IMR-90 (cell line): ENCODE results near the gene RAP2B. TPM values are rescaled to one million over a fixed set of nuclear protein-coding genes. Genes with fewer than 3 reads are reported as not detected.
A peak's percentile ranks its signal among the peaks of the same experiment; 100 is the strongest.

ENCODE experiments used
- ATAC-seq: fragments of 200-7000 bp; cut with Tn5 transposase; 2 replicates; pipeline ENCODE4 v1.9.1; 2020; ENCODE audit warnings: low read depth, mild to moderate bottlenecking, moderate library complexity
- BruUV-seq: library from RNA; stranded (reverse); fragments of 400-500 nt; replicated peaks from 2 replicates; lab custom pipeline; 2021; lab: Mats Ljungman, UMichigan
- CTCF ChIA-PET: fragments of 300-600 bp; formaldehyde crosslinking; extraction: SDS; loops from one replicate; lab custom pipeline; 2021; ENCODE audit warnings: antibody characterized with exemption; lab: Yijun Ruan, JAX
- POLR2A ChIA-PET: fragments of 300-600 bp; sonication (Branson Sonifier 250); formaldehyde crosslinking; loops from one replicate; lab custom pipeline; 2022; ENCODE audit warnings: antibody characterized with exemption; ENCODE audit not compliant: unreplicated experiment; lab: Charles Lee
- DNase-seq: peaks from one replicate; pipeline ENCODE4 v3.0.0; 2013
- H2AFZ ChIP-seq: replicated peaks from 2 replicates; pipeline ENCODE3; 2013; ENCODE audit warnings: low read length, mild to moderate bottlenecking; ENCODE audit not compliant: poor library complexity
- H2AK5ac ChIP-seq: 2 replicates; pipeline ENCODE4 v1.6.1; 2013; ENCODE audit warnings: low read depth, low read length, inconsistent platforms
- H2AK9ac ChIP-seq: replicated peaks from 2 replicates; pipeline ENCODE3; 2013; ENCODE audit warnings: mild to moderate bottlenecking, low read depth, low read length, moderate library complexity; ENCODE audit not compliant: poor library complexity
- H2BK120ac ChIP-seq: 2 replicates; pipeline ENCODE4 v1.6.1; 2013; ENCODE audit warnings: low read depth, low read length, inconsistent platforms
- H2BK15ac ChIP-seq: 3 replicates; pipeline ENCODE4 v1.6.1; 2013; ENCODE audit warnings: low read depth, low read length, inconsistent platforms
- H2BK20ac ChIP-seq: 2 replicates; pipeline ENCODE4 v1.6.1; 2013; ENCODE audit warnings: low read depth, mild to moderate bottlenecking, inconsistent platforms, low read length, moderate library complexity
- H2BK5ac ChIP-seq: 2 replicates; pipeline ENCODE4 v1.6.1; 2013; ENCODE audit warnings: mild to moderate bottlenecking, low read depth, low read length, inconsistent platforms; ENCODE audit not compliant: poor library complexity, severe bottlenecking
- H3K14ac ChIP-seq: replicated peaks from 2 replicates; pipeline ENCODE4 v1.6.1; 2013; ENCODE audit warnings: low read depth, low read length, inconsistent platforms
- H3K18ac ChIP-seq: 2 replicates; pipeline ENCODE4 v1.6.1; 2013; ENCODE audit warnings: low read depth, low read length, control low read depth
- H3K23ac ChIP-seq: 2 replicates; pipeline ENCODE4 v1.6.1; 2013; ENCODE audit warnings: low read depth, low read length, inconsistent platforms
- H3K27ac ChIP-seq: 2 replicates; pipeline ENCODE4 v1.5.1; 2013; ENCODE audit warnings: mild to moderate bottlenecking, control low read depth, low read length; ENCODE audit not compliant: insufficient read depth
- H3K27me3 ChIP-seq: 2 replicates; pipeline ENCODE4 v1.6.1; 2013; ENCODE audit warnings: low read length; ENCODE audit not compliant: control insufficient read depth, insufficient read depth
- H3K36me3 ChIP-seq: 2 replicates; pipeline ENCODE4 v1.6.1; 2013; ENCODE audit warnings: low read length, mixed read lengths; ENCODE audit not compliant: control insufficient read depth, insufficient read depth
- H3K4ac ChIP-seq: 2 replicates; pipeline ENCODE4 v1.6.1; 2013; ENCODE audit warnings: low read depth, low read length, inconsistent platforms
- H3K4me1 ChIP-seq: 2 replicates; pipeline ENCODE4 v1.6.1; 2013; ENCODE audit warnings: low read length, mixed read lengths; ENCODE audit not compliant: control insufficient read depth, insufficient read depth
- H3K4me2 ChIP-seq: 2 replicates; pipeline ENCODE4 v1.6.1; 2013; ENCODE audit warnings: low read depth, mild to moderate bottlenecking, control low read depth, low read length, moderate library complexity
- H3K4me3 ChIP-seq: 2 replicates; pipeline ENCODE4 v1.5.1; 2013; ENCODE audit warnings: low read depth, mild to moderate bottlenecking, control low read depth, low read length, moderate library complexity; ENCODE audit not compliant: insufficient read depth
- H3K56ac ChIP-seq: 2 replicates; pipeline ENCODE4 v1.6.1; 2013; ENCODE audit warnings: low read length, inconsistent platforms; ENCODE audit not compliant: insufficient read depth; ENCODE audit errors: extremely low read depth
- H3K79me1 ChIP-seq, 2 experiments: 2 replicates each; pipeline ENCODE4 v1.6.1; 2013; ENCODE audit warnings: low read length in 2 of 2, inconsistent platforms in 1 of 2, low read depth in 1 of 2
- H3K9ac ChIP-seq: 2 replicates; pipeline ENCODE4 v1.6.1; 2013; ENCODE audit warnings: low read depth, low read length, control low read depth
- H3K9me1 ChIP-seq: 2 replicates; pipeline ENCODE4 v1.6.1; 2013; ENCODE audit warnings: low read length, inconsistent platforms; ENCODE audit not compliant: insufficient read depth
- H3K9me3 ChIP-seq: 2 replicates; pipeline ENCODE4 v1.6.1; 2013; ENCODE audit warnings: low read length; ENCODE audit not compliant: control insufficient read depth, insufficient read depth
- H4K20me1 ChIP-seq: 2 replicates; pipeline ENCODE4 v1.6.1; 2013; ENCODE audit warnings: low read length, inconsistent platforms; ENCODE audit not compliant: insufficient read depth
- H4K5ac ChIP-seq: 2 replicates; pipeline ENCODE4 v1.6.1; 2013; ENCODE audit warnings: mild to moderate bottlenecking, low read depth, low read length, control low read depth
- H4K8ac ChIP-seq, 2 experiments: 2 replicates each; pipeline ENCODE4 v1.6.1; 2013; ENCODE audit warnings: low read depth in 2 of 2, low read length in 2 of 2, control low read depth in 1 of 2, inconsistent platforms in 1 of 2
- H4K91ac ChIP-seq: 2 replicates; pipeline ENCODE4 v1.6.1; 2013; ENCODE audit warnings: low read depth, low read length, inconsistent platforms; ENCODE audit not compliant: insufficient read depth
- CEBPB ChIP-seq: IDR thresholded peaks from 2 replicates; pipeline ENCODE4 v1.6.1; 2012; ENCODE audit warnings: low read depth, low read length, improper control_type of control experiment
- POLR2A ChIP-seq: IDR thresholded peaks from 2 replicates; pipeline ENCODE4 v1.6.1; 2012; ENCODE audit warnings: mild to moderate bottlenecking, low read depth, low read length
- WGBS, 2 experiments: methylation state at CpG; one replicate each; pipeline versions ENCODE4 v1.1.5 to v1.1.7; 2013; ENCODE audit warnings: missing lambda C conversion rate in 2 of 2; ENCODE audit not compliant: insufficient read length in 1 of 2; ENCODE audit errors: extremely low coverage in 2 of 2; 5-methylcytosine and 5-hydroxymethylcytosine counted together
- dilution Hi-C: fragments of 300-500 bp; cut with HindIII; formaldehyde crosslinking; loops from one replicate; pipeline ENCODE4 v1.14.3; 2018; ENCODE audit warnings: low sequenced_read_pairs; ENCODE audit not compliant: unreplicated experiment
- in situ Hi-C: fragments of 300-500 bp; cut with MboI; formaldehyde crosslinking; loops from 3 replicates; pipeline ENCODE4 v1.14.3; 2019; ENCODE audit warnings: low sequenced_read_pairs, inconsistent platforms, mixed read lengths
- intact Hi-C: fragments of 100-400 bp; cut with micrococcal nuclease; formaldehyde crosslinking; loops from 2 replicates; pipeline ENCODE4 v1.10.0; 2022
- polyA plus RNA-seq, 3 experiments: library from polyadenylated mRNA; depleted of rRNA; stranded (reverse); fragments of >200 nt; gene quantifications; 2 replicates each; pipeline ENCODE4 v1.2.3, GENCODE V29; 2012; ENCODE audit warnings: low replicate concordance in 1 of 3
- total RNA-seq: library from RNA; depleted of rRNA; stranded (reverse); fragments of >200 nt; gene quantifications from 2 replicates; pipeline ENCODE4 v1.2.3, GENCODE V29; 2012

RAP2B gene
- total and polyA plus RNA-seq, 2 of the 4 experiments (the other 2 are of a cell fraction) = 6.6 to 12.4 TPM

- ATAC-seq (peak; percentile 46), DNase-seq (peak; percentile 37)
- H3K23ac ChIP-seq = peak overlapping the region; percentile 19
- dilution Hi-C loops (no loop called here), intact Hi-C loops (no loop called here), in situ Hi-C loops (no loop called here)
- peak overlapping the region; percentile 24 for H3K27ac ChIP-seq
- peak overlapping the region; percentile 35 for H3K14ac ChIP-seq
- H4K5ac ChIP-seq = peak overlapping the region; percentile 2; the same call in 1 of the 2 replicates
- peak overlapping the region; percentile 75 for H2BK20ac ChIP-seq
- no CpG with 5 or more reads among the region's 3 CpGs for WGBS, 2 experiments
- peak; percentile 29; the same call in 1 of the 2 replicates for TF ChIP-seq CEBPB
- TF ChIP-seq POLR2A = no peak
- no peak overlapping the region for H3K56ac ChIP-seq
- 0 out of 2 replicates have a peak overlapping the region, but pooled peaks have one; percentile 14 for H4K91ac ChIP-seq
- peak overlapping the region; percentile 3; the same call in 1 of the 2 replicates for H3K4me2 ChIP-seq
- peaks cover 6% of the 10 kb centered on the region; the same call in 1 of the 2 replicates for H3K9me1 ChIP-seq
- no peaks in the 10 kb centered on the region for H3K27me3 ChIP-seq
- no peak overlapping the region for H2AK5ac ChIP-seq
- no TSS peak for BruUV-seq
- peak overlapping the region; percentile 71 for H3K4ac ChIP-seq
- no peaks in the 10 kb centered on the region; the same call in 1 of the 2 replicates for H3K4me1 ChIP-seq
- peak overlapping the region; percentile 14 for H2BK5ac ChIP-seq
- no peak overlapping the region for H3K4me3 ChIP-seq
- POLR2A ChIA-PET = interaction anchor here (0.6 kb wide), 1 partner anchor 103 kb away, joined by 4 read pairs; no protein-coding TSS in a partner anchor
- no peaks in the 10 kb centered on the region for H3K79me1 ChIP-seq
- peak overlapping the region; percentile 78 for H2AFZ ChIP-seq
- CTCF ChIA-PET = interaction anchor here (0.7 to 1.0 kb wide), 2 partner anchors 11 to 93 kb away, joined by 3 read pairs; no protein-coding TSS in a partner anchor
- H3K9ac ChIP-seq = no peak overlapping the region
- H2AK9ac ChIP-seq = no peak overlapping the region
- H4K20me1 ChIP-seq = no peaks in the 10 kb centered on the region
- no peak overlapping the region for H3K18ac ChIP-seq
- no peaks in the 10 kb centered on the region for H3K36me3 ChIP-seq
- peak overlapping the region; percentile 71 to 79; a peak in 3 of 4 replicates for H4K8ac ChIP-seq
- peak overlapping the region; percentile 66; the same call in 1 of the 3 replicates for H2BK15ac ChIP-seq
- peak overlapping the region; percentile 84 for H2BK120ac ChIP-seq
- no peaks in the 10 kb centered on the region for H3K9me3 ChIP-seq
Observed at GRCh38 chr3:153210146-153210545, 48.1 kb downstream of the RAP2B start.
